ENCODE measurements around the gene STAC. TPM values are rescaled to one million over a fixed set of nuclear protein-coding genes. Genes with fewer than 3 reads are reported as not detected.

The STAC gene
- total RNA-seq, 1 experiment from 2014 or later: 2.0 TPM

GRCh38 chr3:36558961-36559360, 178.7 kb downstream of the STAC start:
- CTCF ChIA-PET: no interaction called here
- no TSS peak for BruUV-seq (replicated peaks)

DNA sequence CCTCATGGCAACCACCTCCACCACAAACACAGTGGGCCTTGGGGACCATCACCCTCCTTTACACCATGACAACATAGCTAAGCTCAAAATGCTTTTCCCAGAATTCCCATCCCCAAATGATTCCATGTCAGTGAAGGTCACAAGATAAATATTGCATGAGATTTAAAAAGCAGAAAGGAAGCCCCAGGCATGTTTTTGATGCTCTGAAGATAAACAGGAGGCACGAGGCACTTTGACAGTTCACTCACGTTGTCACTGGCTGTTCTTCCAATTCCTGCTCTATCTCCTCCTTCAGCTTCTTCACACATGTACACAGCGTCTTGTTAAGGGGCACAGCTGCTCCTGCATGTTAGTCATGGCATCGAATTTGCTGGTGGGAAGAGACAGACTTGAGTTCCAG, 180.4 kb downstream of the STAC start:
- ChIA-PET CTCF (no interaction called here), POLR2A (ENCODE audit: low non-redundant PET) (no interaction called here)
- H3K36me3 ChIP-seq (ENCODE audit: insufficient read depth, low read length, poor library complexity, severe bottlenecking): no peaks in the 10 kb centered on the region
- BruUV-seq (replicated peaks): no TSS peak
- intact Hi-C loops (cut with micrococcal nuclease; ENCODE audit: unreplicated experiment): no loop called here
- TF ChIP-seq EZH2 (IDR thresholded peaks at IDR 0.05; ENCODE audit: borderline replicate concordance, low read depth, low read length, poor library complexity, severe bottlenecking) (no peak), CTCF (conservative IDR thresholded peaks at IDR 0.05; ENCODE audit: low read depth, low read length) (no peak)
- DNase-seq (ENCODE audit: low spot score): no peak
- no peaks in the 10 kb centered on the region for H3K4me1 ChIP-seq (ENCODE audit: insufficient read depth, low read length, poor library complexity, severe bottlenecking)
- H3K4me3 ChIP-seq (ENCODE audit: low read depth, low read length, poor library complexity, severe bottlenecking): no peak overlapping the region
- H3K27ac ChIP-seq (ENCODE audit: low read depth, low read length, poor library complexity, severe bottlenecking): no peak overlapping the region
- H3K9me3 ChIP-seq (ENCODE audit: low read depth, low read length, poor library complexity, severe bottlenecking): no peaks in the 10 kb centered on the region
- H3K27me3 ChIP-seq (replicated peaks; ENCODE audit: insufficient read depth, low read depth, low read length, poor library complexity): no peaks in the 10 kb centered on the region

More at GRCh38 chr3:36558961-36559360, 178.7 kb downstream of the STAC start:
- no peak for DNase-seq (ENCODE audit: low spot score)
- H3K9me3 ChIP-seq (ENCODE audit: low read depth, low read length, poor library complexity, severe bottlenecking): no peaks in the 10 kb centered on the region
- intact Hi-C loops (cut with micrococcal nuclease; ENCODE audit: unreplicated experiment): no loop called here
- no peaks in the 10 kb centered on the region for H3K4me1 ChIP-seq (ENCODE audit: insufficient read depth, low read length, poor library complexity, severe bottlenecking)
- TF ChIP-seq CTCF (conservative IDR thresholded peaks at IDR 0.05; ENCODE audit: low read depth, low read length): no peak
- TF ChIP-seq EZH2 (IDR thresholded peaks at IDR 0.05; ENCODE audit: borderline replicate concordance, low read depth, low read length, poor library complexity, severe bottlenecking): no peak
- H3K27me3 ChIP-seq (replicated peaks; ENCODE audit: insufficient read depth, low read depth, low read length, poor library complexity): no peaks in the 10 kb centered on the region
- no peak overlapping the region for H3K27ac ChIP-seq (ENCODE audit: low read depth, low read length, poor library complexity, severe bottlenecking)
- POLR2A ChIA-PET (ENCODE audit: low non-redundant PET): interaction anchor here (0.6 kb wide), 1 partner anchor 360 kb away, joined by 3 read pairs; no protein-coding TSS in a partner anchor
- H3K36me3 ChIP-seq (ENCODE audit: insufficient read depth, low read length, poor library complexity, severe bottlenecking): no peaks in the 10 kb centered on the region
- H3K4me3 ChIP-seq (ENCODE audit: low read depth, low read length, poor library complexity, severe bottlenecking): no peak overlapping the region

- intact Hi-C loops (cut with micrococcal nuclease; ENCODE audit: unreplicated experiment): no loop called here
- DNase-seq (ENCODE audit: low spot score): no peak
- H3K27ac ChIP-seq (ENCODE audit: low read depth, low read length, poor library complexity, severe bottlenecking): no peak overlapping the region
- H3K27me3 ChIP-seq (replicated peaks; ENCODE audit: insufficient read depth, low read depth, low read length, poor library complexity): no peaks in the 10 kb centered on the region
- H3K9me3 ChIP-seq (ENCODE audit: low read depth, low read length, poor library complexity, severe bottlenecking): no peaks in the 10 kb centered on the region
- no peaks in the 10 kb centered on the region for H3K4me1 ChIP-seq (ENCODE audit: insufficient read depth, low read length, poor library complexity, severe bottlenecking)
- BruUV-seq (replicated peaks): no TSS peak
- ChIA-PET POLR2A (ENCODE audit: low non-redundant PET) (no interaction called here), CTCF (no interaction called here)
- no peak overlapping the region for H3K4me3 ChIP-seq (ENCODE audit: low read depth, low read length, poor library complexity, severe bottlenecking)
- no peaks in the 10 kb centered on the region for H3K36me3 ChIP-seq (ENCODE audit: insufficient read depth, low read length, poor library complexity, severe bottlenecking)
- TF ChIP-seq CTCF (conservative IDR thresholded peaks at IDR 0.05; ENCODE audit: low read depth, low read length) (no peak), EZH2 (IDR thresholded peaks at IDR 0.05; ENCODE audit: borderline replicate concordance, low read depth, low read length, poor library complexity, severe bottlenecking) (no peak)
Measured at GRCh38 chr3:36561601-36562000, 181.3 kb downstream of the STAC start.

All from A673 (cell line).